Prostate gland (tissue), 2 donors: ENCODE results near the gene CHIC2. TPM values are rescaled to one million over a fixed set of nuclear protein-coding genes. Genes with fewer than 3 reads are reported as not detected.
A peak's percentile ranks its signal among the peaks of the same experiment; 100 is the strongest.
"Not testable (repeated sequence)": the region's sequence is repeated elsewhere in the genome, so short reads cannot be mapped to it uniquely, and the experiment has no call there.

ENCODE experiments used
- DNase-seq: peaks from one replicate; pipeline ENCODE4 v3.0.0-alpha.2; 2019; ENCODE audit warnings: low spot score
- H3K27ac ChIP-seq, 2 donors: fragments of 200-600 bp; sonication (generic); 2 replicates each; pipeline ENCODE4 v1.5.1; 2017 to 2019
- H3K27me3 ChIP-seq: fragments of 200-600 bp; sonication (generic); replicated peaks from 2 replicates; pipeline ENCODE4 v1.5.1; 2019; ENCODE audit not compliant: insufficient read depth
- H3K36me3 ChIP-seq, 2 donors: fragments of 200-600 bp; sonication (generic); 1 replicate in 1 of 2; 2 replicates in 1 of 2; pipeline versions ENCODE4 v1.5.1 to v1.8.1; 2017 to 2019
- H3K4me1 ChIP-seq: fragments of 200-600 bp; sonication (generic); replicated peaks from 2 replicates; pipeline ENCODE4 v1.5.1; 2019
- H3K4me3 ChIP-seq, 2 donors: fragments of 200-600 bp; sonication (generic); 2 replicates each; pipeline ENCODE4 v1.5.1; 2017 to 2019
- H3K9me3 ChIP-seq: fragments of 200-600 bp; sonication (generic); 2 replicates; pipeline ENCODE4 v1.5.1; 2017
- POLR2A ChIP-seq: fragments of 450-650 bp; IDR thresholded peaks from one replicate; pipeline ENCODE4 v1.6.1; 2016; ENCODE audit warnings: antibody characterized with exemption, mild to moderate bottlenecking
- POLR2AphosphoS5 ChIP-seq: sonication (generic); formaldehyde crosslinking; IDR thresholded peaks from one replicate; pipeline ENCODE4 v1.6.1; 2017; ENCODE audit warnings: antibody characterized with exemption
- WGBS: methylation state at CpG from one replicate; pipeline ENCODE4 v1.1.5; 2018; 5-methylcytosine and 5-hydroxymethylcytosine counted together
- intact Hi-C: fragments of 100-400 bp; cut with DNase I; formaldehyde crosslinking; loops from one replicate; pipeline ENCODE4 v1.14.2; 2022
- total RNA-seq, 2 donors: library from RNA; depleted of rRNA; stranded (reverse); fragments of >200 nt; gene quantifications; one replicate each; pipeline ENCODE4 v1.1.0, GENCODE V29; 2016
- TF ChIP-seq, protein P1 (sequence below), 4 experiments: fragments of 200-600 bp in 2 of 4; fragments of 450-650 bp in 2 of 4; sonication (generic) in 2 of 4; IDR thresholded peaks; 1 replicate in 3 of 4; 2 replicates in 1 of 4; pipeline ENCODE4 v1.5.1; 2016 to 2019; ENCODE audit warnings: antibody characterized with exemption in 4 of 4, mild to moderate bottlenecking in 2 of 4, moderate library complexity in 2 of 4

Gene CHIC2
- 10 to 100 TPM; 38.7 to 84.8 TPM for total RNA-seq

DNA sequence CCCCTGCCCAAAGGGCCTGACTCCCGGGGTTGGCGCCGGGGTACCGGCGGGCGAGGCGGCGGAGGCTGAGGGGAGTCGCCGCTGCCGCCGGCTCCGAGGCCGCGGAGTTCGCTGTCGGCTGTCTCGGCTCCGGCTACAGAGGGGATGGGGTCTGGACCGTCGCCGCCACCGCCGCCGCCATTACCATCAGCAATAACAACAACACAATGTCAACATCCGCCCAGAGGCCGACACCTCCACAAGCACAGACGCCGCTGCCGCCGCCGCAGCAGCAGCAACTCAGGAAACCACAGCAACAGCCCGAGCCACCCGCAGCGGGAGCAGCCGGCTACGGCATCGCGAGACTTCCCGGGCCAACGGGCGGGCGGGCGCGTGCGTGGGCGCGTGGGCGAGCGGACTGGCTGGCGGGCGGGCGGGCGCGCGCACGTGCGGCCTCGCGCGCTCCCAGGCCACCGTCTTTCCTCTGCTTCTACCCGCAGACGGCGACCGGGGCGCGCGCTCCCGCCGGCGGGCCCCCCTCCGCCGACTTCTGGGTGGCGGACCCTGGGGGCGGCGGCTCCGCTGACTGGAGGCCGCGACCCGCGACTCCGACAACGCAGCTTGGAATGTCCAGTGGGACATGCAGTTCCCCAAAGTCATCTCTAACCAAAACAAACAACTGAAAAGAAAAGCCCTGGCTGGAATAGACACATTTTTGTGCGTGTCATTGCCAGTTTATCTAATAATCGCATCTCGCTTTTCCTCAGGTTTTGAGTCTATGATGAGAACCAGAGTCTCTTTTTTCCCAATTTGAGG is at the start of gene CHIC2:
Gene CHIC2 (minus strand): TSS at position 289 of the 795 bp plus-strand sequence. CDS start 305 bp downstream, outside the sequence.
- Histone ChIP-seq H3K36me3 (no peaks in the 10 kb centered on the region), H3K27ac (peak within 1 kb of the TSS; percentile 93 to 94), H3K27me3 (no peaks in the 10 kb centered on the region), H3K9me3 (no peaks in the 10 kb centered on the region), H3K4me1 (no peaks in the 10 kb centered on the region), H3K4me3 (peak within 1 kb of the TSS; percentile 94 to 98)
- TF ChIP-seq POLR2AphosphoS5 (peak; percentile 87), POLR2A (peak; percentile 96)
- TF ChIP-seq, protein P1, sequence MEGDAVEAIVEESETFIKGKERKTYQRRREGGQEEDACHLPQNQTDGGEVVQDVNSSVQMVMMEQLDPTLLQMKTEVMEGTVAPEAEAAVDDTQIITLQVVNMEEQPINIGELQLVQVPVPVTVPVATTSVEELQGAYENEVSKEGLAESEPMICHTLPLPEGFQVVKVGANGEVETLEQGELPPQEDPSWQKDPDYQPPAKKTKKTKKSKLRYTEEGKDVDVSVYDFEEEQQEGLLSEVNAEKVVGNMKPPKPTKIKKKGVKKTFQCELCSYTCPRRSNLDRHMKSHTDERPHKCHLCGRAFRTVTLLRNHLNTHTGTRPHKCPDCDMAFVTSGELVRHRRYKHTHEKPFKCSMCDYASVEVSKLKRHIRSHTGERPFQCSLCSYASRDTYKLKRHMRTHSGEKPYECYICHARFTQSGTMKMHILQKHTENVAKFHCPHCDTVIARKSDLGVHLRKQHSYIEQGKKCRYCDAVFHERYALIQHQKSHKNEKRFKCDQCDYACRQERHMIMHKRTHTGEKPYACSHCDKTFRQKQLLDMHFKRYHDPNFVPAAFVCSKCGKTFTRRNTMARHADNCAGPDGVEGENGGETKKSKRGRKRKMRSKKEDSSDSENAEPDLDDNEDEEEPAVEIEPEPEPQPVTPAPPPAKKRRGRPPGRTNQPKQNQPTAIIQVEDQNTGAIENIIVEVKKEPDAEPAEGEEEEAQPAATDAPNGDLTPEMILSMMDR (IDR thresholded peaks at IDR 0.05) = peak in 1 of 4 experiments; percentile 10
- intact Hi-C loops = no loop called here
- DNase-seq = peak; percentile 92
- under 1% methylated on average over 38 of the region's 87 CpGs for WGBS

DNA sequence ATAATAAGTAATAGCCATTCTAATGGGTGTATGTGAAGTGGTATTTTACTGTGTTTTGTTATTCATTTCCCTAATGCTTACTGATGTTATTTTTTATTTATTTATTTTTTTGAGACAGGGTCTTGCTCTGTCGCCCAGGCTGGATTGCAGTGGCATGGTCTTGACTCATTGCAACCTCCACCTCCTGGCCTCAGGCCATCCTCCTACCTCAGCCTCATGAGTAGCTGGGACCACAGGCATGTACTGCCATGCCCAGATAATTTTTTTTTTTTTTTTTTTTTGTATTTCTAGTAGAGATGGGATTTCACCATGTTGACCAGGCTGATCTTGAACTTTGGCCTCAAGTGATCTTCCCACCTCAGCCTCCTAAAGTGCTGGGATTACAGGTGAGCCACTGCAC is 48.8 kb upstream of the CHIC2 start:
- H3K4me3 ChIP-seq, DNase-seq, H3K9me3 ChIP-seq, H3K36me3 ChIP-seq, intact Hi-C loops, H3K27ac ChIP-seq, H3K4me1 ChIP-seq: not testable (repeated sequence)
- H3K27me3 ChIP-seq = peaks cover 20% of the 10 kb centered on the region
- whole genome bisulfite sequencing = 83% methylated on average over 1 of the region's 1 CpG

DNA sequence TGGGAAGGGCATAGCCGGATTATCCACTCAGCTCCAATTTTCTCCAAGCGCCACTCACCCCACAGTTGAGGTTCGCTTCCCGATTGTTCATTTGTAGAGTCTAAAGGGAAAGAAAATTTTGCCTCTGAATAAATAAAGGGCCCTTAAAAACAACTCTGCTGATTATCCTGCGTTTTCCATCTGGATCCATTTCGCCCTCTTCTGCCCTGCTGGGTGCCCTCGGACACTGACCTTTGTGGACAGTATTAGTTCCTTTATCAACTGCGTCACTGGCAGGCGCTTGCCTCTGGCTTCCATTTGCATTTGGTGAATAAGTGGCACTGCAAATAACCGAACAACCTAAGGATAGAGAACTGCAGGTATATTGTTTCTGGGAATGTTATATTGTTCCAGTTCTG is 45.6 kb upstream of the CHIC2 start:
- WGBS = 20% methylated on average over 10 of the region's 10 CpGs
- DNase-seq = no peak
- no peak overlapping the region for H3K4me3 ChIP-seq
- H3K27ac ChIP-seq = no peak overlapping the region
- no peaks in the 10 kb centered on the region for H3K4me1 ChIP-seq
- peaks cover 24% of the 10 kb centered on the region for H3K27me3 ChIP-seq
- intact Hi-C loops = no loop called here
- no peak for TF ChIP-seq POLR2AphosphoS5
- TF ChIP-seq, protein P1 (IDR thresholded peaks at IDR 0.05) = no peak
- TF ChIP-seq POLR2A = no peak
- no peaks in the 10 kb centered on the region for H3K36me3 ChIP-seq
- H3K9me3 ChIP-seq = no peaks in the 10 kb centered on the region

DNA sequence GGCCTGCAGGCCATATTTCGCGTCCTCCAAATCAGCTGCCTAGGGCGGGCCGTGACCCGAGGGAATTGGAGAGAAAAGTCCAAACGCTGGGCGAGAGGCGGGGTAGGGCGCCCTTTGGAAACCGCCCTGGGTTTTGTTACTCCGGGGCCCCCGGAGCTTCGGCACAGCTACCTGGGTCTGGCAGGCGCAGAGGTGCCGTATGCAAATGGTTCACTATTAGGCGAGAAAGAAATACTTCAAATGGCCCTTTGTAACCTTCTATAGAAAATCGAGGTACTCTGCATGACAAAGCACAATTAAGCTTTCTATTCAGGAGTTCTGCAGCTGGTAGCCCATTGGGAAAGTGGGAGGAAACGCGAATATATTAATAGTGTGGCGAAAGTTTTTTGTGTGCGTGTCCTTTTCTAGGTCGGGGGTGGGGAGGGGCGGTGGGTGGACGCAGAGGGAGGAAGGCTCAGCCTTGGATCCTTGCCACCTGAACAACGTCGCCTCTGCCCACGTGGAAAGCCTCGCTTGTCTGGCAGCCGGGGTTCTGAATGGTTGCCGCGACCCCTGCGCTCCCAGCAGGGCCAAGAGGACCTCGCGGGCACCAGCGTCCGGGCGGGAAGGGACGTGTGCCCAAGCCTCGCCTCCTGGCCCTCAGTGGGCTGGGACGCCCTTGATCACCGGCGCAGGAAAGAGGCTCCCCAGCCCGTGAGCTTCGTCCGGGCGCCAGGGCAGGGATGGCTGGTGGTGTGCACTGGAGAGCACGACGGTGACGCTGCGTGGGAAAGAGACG is 45.0 kb upstream of the CHIC2 start:
- intact Hi-C loops = no loop called here
- H3K9me3 ChIP-seq = no peaks in the 10 kb centered on the region
- TF ChIP-seq, protein P1 (IDR thresholded peaks at IDR 0.05) = no peak
- no peak for TF ChIP-seq POLR2AphosphoS5
- no peak for TF ChIP-seq POLR2A
- H3K36me3 ChIP-seq = no peaks in the 10 kb centered on the region
- H3K4me1 ChIP-seq = no peaks in the 10 kb centered on the region
- peaks cover 27% of the 10 kb centered on the region for H3K27me3 ChIP-seq
- no peak overlapping the region for H3K4me3 ChIP-seq
- no peak overlapping the region for H3K27ac ChIP-seq
- DNase-seq = no peak
- 14% methylated on average over 51 of the region's 51 CpGs for WGBS

DNA sequence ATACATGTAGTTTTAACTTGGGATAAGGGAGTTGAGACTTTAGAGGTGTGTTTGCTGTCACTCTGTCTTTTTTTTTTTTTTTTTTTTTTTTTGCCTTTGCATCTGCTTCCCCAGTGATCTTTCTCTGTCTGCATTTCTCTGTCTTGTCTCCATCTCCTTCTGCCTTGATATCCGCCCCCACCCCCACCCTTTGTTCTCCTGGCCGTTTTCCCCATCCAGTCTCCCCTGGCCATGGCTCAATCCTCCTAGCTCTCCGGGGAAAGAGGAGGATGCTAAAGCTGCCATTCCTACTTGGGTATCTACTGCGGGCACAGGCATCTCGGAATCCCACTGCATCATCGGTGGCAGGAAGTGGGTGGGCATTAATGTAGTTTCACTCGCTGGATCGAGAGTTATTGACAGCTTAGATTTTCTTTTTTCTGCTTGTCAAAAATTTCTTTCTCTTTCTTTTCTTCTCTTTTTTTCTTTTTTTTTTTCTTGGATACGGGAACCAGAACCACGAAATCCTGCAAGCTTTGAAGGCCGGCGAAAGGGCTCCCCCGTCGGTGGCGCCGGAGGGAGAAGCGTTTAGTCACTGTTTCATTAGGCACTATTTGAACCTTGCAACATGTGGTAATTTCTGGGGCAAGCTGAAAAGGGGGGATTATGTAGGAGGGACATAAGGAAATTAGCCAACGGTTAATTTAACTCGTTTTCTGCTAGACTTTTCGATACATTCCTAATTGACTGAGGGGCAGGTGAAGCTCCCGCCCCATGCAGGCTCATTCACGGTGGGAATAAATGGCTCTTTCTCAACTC is 43.7 kb upstream of the CHIC2 start:
- 19% methylated on average over 22 of the region's 22 CpGs for WGBS
- no peaks in the 10 kb centered on the region for H3K4me1 ChIP-seq
- no peaks in the 10 kb centered on the region for H3K36me3 ChIP-seq
- H3K27me3 ChIP-seq = peaks cover 28% of the 10 kb centered on the region
- intact Hi-C loops = no loop called here
- TF ChIP-seq POLR2AphosphoS5 (no peak), POLR2A (no peak)
- TF ChIP-seq, protein P1 (IDR thresholded peaks at IDR 0.05) = no peak
- no peak overlapping the region for H3K4me3 ChIP-seq
- no peak overlapping the region for H3K27ac ChIP-seq
- no peaks in the 10 kb centered on the region for H3K9me3 ChIP-seq
- no peak for DNase-seq
